HG03280 (cell line): ENCODE results near the gene COL9A2.

Experiments
- ATAC-seq: cut with Tn5 transposase; IDR thresholded peaks from one replicate; pipeline ENCODE4 v1.9.1; 2021; ENCODE audit warnings: mild to moderate bottlenecking, moderate library complexity; ENCODE audit not compliant: unreplicated experiment

The COL9A2 gene

DNA sequence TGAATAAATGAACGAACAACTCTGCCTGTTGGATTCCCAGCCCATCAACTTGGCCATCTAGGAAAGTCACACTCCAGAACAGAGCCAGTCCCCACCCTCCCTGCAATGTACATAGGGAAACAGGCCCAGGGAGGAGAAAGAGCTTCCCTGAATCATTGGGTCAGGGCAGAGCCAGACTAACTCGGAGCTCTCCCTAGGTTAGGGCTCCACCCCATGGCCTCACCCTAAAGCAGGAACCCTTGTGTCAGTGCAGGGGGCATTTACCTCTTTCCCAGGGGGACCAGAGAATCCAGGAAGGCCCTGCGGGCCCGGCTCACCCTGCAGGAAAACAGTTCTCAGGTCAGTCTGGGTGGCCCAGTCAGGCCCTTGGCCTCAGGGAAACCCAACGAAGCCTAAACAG, 11.6 kb downstream of the COL9A2 start:
- no peak for ATAC-seq

DNA sequence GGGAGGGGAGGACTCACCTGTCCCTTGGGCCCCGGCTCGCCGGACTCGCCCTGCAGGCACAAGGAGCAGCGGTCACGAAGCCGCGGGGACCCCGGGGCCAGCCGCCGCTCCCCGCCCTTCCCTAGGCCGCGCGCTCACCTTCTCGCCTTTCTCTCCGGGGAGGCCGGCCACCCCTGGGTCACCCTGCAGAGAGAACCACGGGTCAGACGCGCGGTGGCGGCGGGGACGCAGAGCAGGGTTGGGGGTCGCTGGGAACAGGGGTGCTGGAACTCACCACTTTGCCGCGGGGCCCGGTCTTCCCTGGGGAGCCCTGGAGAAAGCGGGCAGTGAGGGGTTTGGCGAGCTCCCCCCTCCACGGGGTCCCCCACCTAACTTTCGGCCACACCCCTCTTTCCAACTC, 13.3 kb downstream of the COL9A2 start:
- no peak for ATAC-seq

DNA sequence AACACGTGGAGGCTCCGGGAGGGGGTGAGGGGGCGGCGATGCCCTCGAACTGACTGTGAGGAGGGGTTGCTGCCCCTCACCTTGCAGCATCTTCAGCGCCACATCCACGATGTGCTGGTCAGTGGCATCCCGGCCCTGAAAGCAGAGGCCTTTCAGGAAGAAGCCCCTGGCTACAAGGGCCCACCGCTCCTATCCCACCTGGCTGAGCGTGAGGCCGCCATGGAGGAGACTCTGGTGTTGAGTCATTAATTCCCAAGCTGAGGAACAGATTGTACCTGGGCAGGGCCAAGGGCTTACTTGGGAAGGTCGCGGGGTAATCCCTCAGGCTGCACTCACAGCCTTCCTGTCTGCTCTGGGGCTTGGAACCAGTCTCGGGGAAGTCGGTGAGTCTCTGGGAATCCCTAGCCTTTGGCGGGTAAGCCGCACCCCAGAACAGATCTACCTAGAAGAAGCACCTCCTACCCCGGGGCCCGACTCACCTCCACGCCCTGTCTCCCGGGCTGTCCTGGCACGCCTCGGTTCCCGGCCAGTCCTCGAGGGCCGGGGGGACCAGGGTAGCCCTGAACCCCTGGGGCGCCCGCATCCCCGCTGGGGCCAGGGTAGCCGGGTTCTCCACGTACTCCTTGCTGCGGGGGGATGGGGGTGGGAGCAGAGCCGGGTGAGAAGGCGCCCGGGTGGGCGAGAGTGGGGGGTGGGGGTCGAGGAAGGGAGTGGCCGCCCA, 13.9 kb downstream of the COL9A2 start:
- ATAC-seq, result no peak

DNA sequence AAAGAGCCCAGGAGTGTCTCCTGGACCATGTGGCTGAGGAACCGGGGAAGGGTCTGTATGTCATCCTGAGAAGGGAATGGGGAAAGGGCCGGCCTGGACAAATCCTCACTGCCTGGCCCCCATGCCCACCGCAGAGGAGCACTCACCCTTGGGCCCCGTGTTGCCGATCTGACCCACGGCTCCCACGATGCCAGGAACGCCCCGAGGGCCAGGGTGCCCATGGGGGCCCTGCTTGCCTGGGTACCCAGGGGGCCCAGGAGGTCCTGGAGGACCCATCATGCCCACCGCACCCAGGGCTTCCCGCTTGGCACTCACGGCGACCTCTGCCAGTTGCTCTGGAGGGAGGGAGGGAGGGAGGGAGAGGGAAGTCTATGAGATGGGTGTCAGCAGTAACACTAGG, 14.6 kb downstream of the COL9A2 start:
- ATAC-seq, result no peak

DNA sequence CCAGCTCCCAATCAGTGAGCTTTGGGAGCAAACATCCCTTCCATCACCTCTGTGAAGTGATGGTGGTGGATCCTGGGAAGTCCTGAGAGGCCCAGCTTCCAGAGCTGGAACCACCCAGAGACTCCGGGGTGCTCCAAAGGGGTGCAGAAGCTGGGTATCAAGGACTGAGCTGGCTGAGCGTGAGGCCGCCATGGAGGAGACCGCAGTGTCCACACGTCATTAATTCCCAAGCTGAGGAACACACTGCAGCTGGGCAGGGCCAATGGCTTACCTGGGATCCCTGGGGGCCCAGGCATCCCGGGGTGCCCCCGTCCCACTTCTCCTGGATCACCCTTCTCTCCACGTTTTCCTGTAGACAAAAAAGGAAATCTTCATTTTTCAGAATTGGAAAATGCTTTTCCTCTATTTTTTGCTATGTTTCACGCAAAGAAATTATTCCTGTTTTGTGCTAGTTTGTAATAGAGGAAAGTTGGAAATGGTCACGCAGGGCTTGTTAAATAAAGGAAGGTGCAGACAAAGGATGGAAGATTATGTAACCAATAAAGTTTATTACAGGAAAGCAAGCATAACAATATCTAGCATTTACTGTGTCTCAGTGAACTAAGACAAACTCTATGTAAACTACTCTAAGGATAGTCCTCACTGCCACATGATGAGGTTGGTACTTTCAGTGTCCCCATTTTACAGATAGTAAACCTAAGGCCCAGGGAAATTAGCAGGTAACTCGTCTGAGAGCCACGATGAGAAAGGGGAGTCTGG, 15.4 kb downstream of the COL9A2 start:
- ATAC-seq, result no peak

DNA sequence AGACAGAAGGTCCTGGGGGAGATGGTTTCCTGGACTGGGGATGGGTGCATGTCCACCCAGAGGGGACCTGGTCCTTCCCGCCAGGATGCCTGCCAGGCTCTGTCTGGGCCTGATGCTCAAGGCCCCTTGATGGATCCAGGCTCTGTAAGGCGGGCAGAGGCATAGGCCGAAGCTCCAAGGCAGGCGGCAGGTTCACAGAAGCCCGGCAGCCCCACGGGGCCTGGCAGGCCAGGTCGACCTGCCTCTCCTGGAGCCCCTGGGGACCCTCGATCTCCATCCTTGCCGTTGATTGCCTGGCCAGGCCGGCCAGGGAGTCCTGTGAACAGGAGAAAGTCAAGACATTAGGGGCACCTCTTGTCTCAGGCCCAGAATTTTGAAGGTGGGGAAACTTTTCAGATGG, 16.0 kb downstream of the COL9A2 start:
- ATAC-seq, result no peak

DNA sequence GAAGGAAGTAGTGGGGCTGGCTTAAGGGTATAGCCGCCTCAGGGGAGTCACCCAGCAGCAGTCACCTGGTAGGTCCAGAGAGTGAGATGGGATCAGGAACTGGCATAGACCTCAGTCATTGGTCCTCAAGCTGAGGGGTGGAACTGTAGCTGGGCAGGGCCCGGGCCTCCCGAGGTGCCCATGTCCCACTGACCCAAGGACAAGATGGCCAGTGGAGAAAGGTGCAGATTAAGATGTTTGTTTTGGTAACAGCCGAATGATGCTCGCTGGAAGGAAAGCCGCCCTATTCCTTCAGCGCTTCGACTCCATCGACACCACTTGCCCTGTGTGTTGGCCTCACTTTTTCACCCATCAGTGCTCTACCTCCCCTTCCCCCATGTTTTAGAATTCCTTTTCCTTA, 16.4 kb downstream of the COL9A2 start:
- no peak for ATAC-seq

DNA sequence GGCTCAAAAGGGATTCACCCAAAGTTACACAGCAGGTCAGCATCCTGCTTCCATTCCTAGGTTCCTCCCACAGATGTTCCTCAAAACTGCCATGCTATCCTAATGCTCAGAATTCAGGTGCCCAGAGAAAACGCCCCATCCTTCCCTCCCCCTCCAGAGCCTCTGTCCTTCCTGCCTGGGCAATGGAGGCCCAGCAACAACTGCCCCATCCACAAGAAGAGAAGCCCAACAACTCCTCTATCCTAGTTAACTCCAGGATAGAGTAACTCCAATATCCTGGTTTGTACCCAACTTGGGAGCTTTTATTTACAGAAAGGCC, 16.9 kb downstream of the COL9A2 start:
- no peak for ATAC-seq

DNA sequence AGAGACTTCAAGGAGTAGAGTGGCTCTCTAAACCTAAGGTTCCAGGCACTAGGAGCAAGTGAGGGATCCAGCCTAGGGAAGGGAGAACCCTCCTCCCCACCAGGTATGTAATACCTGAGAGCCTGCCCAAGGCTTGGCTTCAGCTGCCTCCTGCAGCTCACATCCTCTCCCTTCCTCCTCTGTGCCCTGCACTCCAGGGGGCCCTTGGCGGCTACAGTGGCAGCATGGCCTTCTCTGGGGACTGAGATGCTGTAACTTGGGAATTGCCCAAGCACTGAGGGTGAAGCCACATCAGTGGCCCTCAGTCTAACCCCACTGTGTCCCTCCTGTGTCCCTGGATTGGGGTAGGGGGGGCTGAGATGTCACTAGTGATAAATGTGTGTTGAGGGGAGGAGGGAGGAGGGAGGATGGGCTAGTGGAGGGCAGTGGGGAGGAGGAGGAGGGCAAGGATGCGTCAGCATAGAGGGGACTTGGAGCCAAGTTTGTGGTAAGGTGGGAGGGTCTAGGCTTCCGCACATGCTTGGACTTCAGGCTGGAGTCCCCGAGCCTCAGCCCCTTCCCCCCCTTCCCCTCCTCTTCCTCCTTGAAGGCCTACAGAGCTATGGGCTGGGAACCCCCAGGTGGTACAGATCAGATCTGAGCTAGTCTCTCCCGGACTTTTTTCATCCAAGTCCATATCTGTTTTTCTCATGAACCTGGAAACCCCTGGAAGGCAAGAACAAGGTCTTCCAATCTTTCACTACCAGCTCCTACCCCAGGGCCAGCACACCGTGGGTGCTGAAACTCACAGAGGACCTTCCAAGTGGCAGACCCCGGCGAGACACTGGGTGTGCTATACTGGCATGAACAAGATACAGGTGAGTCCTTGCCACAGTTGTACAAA, 17.5 kb downstream of the COL9A2 start:
- no peak for ATAC-seq

DNA sequence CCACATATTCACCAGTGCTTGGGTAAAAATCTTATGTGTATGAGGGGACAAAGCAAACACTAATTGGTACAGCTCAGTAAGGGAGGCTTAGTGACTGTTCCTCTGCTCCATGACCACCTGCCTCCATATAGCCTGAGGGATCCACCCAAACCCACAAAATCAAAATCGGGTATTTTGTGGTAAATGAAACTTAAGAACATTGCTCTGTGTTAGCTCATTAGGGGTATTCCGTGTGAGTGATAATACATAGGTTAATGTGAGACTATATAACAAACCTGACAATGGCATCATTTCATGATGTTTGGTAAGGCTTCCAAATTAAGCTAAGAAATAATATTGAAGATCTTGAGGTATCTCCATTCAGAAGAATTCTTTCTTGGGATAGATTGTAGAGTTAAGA, 25.8 kb downstream of the COL9A2 start:
- ATAC-seq, result no peak

DNA sequence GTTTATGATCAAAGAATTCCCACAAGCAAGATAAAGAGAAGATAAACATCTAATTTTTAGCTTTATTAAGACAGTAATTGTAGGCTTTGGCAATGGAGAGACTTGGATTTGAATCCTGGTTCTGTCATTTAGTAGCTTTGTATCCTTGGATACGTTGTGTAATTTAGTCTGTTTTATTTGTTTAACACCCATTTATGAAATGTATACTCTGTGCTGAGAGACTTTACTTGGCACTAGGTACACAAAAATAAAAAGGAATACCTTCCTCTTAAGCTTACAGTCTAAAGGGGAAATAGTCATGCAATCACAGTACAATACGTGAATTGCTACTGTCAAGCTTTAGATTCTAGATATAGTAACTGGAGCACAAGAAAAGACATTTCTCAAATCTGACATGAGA, 35.2 kb downstream of the COL9A2 start:
- ATAC-seq, result no peak

DNA sequence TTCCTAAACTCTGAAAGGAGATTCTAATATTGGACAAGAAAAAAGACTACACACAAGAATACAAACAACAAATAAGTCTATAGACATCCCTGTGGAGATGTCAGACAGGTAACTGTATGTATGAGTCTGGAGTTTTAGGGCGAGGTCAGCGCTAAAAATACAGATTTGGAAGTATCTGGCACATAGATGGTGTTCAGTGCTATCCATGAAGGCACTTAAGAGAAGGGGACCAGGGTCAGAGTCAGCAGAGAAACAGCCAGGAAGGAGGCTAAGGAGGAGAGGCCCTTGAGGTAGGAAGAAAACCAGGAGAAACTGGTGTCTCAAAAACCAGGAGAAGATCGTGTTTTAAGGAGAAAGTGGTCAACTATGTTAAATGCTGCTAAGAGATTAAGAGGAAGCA, 41.0 kb downstream of the COL9A2 start:
- ATAC-seq, result no peak

DNA sequence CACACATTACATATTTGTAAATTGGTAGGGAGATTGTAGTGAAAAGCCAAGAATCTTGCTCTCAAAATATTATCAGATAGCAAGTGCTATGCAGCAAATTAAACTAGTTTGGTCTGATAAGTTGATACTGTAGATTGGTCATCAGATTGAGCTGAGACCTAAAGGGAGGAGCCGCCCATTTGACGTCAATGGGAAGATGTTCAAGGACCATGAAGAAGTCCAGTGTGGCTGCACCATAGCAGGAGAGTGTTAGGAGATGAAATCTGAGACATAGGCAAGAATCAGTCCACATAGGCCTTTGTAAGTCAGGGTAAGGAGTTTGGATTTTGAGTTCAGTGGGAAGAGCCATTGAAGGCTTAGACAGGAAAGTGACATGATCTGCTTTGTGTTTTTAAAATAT, 42.8 kb downstream of the COL9A2 start:
- no peak for ATAC-seq

DNA sequence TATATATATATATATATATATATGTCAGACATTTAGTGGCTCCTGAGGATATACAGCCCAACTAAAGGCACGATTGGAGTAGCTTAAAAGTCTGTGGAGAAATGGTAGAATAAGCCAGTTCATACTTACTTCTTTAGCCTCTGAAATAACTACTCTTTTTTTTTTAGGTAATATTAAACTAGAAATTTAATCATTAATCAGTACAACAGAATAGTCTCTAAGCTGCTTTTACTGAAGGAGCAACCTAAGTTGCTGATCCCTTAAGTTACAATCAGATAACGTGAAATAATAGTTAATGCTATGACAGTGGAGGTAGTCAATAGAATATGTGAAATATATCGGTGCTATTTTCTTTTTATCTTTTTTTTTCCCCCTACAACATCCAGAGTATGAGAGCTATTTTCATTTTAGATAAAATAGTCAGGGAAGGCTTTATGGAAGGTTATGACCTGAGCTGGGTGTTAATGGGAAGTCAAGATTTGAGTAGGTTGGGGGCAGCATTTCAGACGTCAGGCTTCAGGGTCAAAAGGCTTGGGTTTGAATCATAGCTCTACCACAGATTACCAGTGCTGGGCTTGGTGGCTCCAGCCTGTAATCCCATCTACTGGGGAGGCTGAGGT, 43.4 kb downstream of the COL9A2 start:
- no peak for ATAC-seq

DNA sequence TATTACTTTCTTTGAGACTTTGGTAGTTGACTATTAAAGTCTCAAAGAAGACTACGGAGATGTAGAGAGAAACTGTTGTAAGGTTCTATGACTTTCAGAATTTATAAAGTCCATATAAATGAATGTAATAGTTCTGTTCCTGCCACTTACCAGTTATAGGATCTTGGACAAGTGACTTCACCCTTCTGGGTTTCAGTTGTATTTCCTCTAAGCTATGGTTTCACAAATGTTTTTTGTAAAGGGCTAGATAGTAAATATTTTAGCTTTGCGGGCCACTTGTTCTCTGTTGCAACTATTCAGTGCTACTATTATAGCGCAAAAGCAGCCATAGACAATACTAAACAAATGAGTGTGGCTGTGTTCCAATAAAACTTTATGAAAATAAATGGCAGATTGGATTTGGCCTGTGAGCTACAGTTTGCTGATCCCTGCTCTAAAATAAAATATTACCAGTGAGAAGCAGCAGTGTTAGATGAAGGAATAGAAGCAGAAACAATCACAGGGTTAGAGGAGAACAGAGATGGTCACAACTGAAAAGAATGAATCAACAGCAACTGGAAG, 44.4 kb downstream of the COL9A2 start:
- no peak for ATAC-seq

DNA sequence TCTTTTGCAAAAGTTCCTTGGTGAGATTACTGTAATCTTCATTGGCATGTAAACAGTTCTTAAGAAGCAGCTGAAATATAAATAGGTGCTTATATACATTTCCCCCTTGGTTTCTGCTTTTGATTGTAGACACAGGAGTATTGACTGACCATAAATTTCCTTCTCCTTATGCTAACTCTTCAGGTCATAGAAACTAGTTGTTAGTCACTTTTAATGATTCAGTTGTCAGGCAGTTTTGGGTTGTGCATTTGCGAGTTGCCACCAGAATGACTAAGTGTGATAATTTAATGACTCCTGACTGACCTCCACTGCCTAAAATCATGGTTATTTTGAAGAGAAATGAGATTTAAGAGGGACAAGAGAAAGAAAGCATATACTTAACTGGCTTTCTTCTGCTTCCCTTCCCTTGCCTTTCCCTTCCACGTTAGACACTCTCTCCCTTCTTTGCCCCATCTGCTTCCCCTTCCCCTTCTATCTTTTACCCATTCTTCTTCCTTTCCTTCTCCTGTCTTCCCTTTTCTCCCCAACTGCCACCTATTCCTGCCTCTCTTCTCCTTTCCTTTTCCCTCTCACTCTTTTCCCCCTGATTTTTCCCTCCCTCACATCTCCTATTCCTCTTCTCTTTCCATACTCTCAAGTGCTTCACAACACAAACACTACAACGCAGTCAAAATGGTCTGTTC, 46.8 kb downstream of the COL9A2 start:
- no peak for ATAC-seq

DNA sequence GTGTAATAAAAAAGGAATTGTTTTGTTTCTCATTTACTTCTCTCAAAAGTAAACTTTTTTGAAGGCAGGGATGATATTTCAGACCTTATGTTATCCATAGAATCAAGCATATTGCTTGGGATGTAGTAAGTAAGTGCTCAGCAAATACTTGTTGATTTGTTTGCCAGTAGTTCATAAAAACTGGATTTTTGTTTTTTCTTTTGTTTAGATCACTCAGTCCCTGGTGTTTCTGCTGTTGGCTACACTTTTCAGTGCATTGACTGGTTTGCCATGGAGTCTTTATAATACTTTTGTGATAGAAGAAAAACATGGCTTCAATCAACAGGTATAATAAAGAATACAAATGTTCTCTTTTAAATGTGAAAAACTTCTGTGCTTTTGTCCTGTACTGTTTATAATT, 48.9 kb downstream of the COL9A2 start:
- ATAC-seq, result no peak

DNA sequence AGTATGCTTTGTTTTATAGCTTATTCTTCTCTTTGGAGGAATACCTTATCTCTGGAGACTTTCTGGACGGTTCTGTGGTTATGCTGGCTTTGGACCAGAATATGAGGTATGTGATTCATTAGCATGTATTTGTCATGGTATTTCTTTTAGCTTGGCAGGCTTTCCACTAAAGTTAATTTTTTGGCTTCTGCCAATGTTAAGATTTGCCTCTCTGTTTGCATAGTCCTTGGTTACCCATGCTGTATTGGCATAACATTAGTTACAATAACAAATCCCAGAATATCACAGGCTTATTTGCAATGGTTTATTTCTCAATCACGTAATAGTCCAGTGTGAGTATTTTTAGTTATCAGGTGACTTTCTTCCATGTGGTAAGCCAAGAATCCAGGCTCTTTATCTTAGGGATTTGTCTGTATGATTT, 49.3 kb downstream of the COL9A2 start:
- no peak for ATAC-seq

DNA sequence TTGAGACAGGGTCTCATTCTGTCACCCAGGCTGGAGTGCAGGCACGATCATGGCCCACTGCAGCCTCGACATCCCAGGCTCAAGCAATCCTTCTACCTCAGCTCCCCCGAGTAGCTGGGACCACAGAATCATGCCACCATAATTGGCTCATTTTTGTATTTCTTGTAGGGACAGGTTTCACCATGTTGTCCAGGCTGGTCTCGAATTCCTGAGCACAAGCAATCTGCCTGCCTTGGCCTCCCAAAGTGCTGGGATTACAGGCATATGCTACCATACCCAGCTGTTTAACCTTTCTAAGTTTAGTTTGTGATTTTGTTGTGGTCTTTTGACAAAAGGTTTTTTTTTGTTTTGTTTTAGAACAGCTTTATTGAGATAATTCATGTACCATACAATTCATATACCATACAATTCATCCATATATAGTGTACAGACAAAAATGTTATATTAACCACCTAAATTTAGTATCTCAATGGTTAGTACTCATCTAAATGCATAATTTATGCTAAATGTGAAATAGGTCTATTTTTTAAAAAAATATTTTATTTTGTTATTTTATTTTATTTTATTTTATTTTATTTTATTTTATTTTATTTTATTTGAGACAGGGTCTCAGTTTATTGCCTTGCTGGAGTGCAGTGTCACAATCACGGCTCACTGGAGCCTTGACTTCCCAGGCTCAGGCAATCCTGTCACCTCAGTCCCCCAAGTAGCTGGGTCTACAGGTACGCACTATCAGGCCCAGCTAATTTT, 50.1 kb downstream of the COL9A2 start:
- no peak for ATAC-seq

DNA sequence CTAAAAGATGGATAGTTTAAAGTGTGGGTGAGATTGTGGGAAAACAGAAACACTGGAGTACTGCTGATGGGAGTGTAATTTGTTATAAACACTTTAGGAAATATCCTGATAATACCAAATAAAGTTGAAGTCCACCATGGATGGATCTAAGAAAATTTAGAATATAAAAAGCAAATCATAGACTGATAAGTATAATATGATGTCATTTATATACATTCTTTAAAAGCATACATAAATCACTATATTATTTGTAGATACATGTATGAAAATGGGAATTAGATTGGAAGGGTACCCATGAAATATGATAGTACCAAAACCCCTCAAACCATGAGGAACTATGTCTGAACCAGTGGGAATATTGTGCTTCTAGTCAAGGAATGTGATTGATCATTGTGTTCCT, 51.2 kb downstream of the COL9A2 start:
- no peak for ATAC-seq
